ENCODE measurements around the gene HNRNPUL1. TPM values are rescaled to one million over a fixed set of nuclear protein-coding genes. Genes with fewer than 3 reads are reported as not detected.
A peak's percentile ranks its signal among the peaks of the same experiment; 100 is the strongest.

The HNRNPUL1 gene
- total RNA-seq, 2 donors from 2014 or later: 76.0 to 87.3 TPM

GRCh38 chr19:41309180-41310032, 45.2 kb downstream of the HNRNPUL1 start:
- 5% methylated on average over 26 of the region's 26 CpGs for WGBS, 2 donors
- TF ChIP-seq POLR2A (IDR thresholded peaks at IDR 0.05) (no peak), CTCF (IDR thresholded peaks at IDR 0.05) (no peak)
- peaks cover 30% of the 10 kb centered on the region for H3K4me1 ChIP-seq
- DNase-seq (peak in 1 of 4 donors; percentile 41), ATAC-seq (peak; percentile 27)
- no peaks in the 10 kb centered on the region for H3K9me3 ChIP-seq
- no peaks in the 10 kb centered on the region for H3K27me3 ChIP-seq
- H3K36me3 ChIP-seq (replicated peaks in 1 of 2; ENCODE audit: insufficient read depth in 1 of 2, low read depth in 2 of 2): peaks cover 5 to 20% of the 10 kb centered on the region in 2 donors
- intact Hi-C loops (cut with DNase I): no loop called here
- H3K27ac ChIP-seq: peak overlapping the region; percentile 88 to 97 (median 94)
- peak overlapping the region; percentile 26 to 72 for H3K4me3 ChIP-seq

- H3K9me3 ChIP-seq: no peaks in the 10 kb centered on the region
- TF ChIP-seq CTCF (IDR thresholded peaks at IDR 0.05) (peak in 2 of 7 experiments; percentile 4 to 10), POLR2A (IDR thresholded peaks at IDR 0.05) (peak; percentile 21 to 77 (median 74))
- intact Hi-C loops (cut with DNase I): no loop called here
- DNase-seq (peak; percentile 85 to 90 (median 88)), ATAC-seq (peak; percentile 83)
- peak within 1 kb of the TSS; percentile 88 to 97 (median 94) for H3K27ac ChIP-seq
- H3K36me3 ChIP-seq (replicated peaks in 1 of 2; ENCODE audit: insufficient read depth in 1 of 2, low read depth in 2 of 2): peaks cover 5 to 16% of the 10 kb centered on the region in 2 donors
- WGBS, 2 donors: 0 to 1% methylated on average over 18 to 47 of the region's 47 CpGs
- no peaks in the 10 kb centered on the region for H3K27me3 ChIP-seq
- H3K4me3 ChIP-seq: peak within 1 kb of the TSS; percentile 26 to 72
- H3K4me1 ChIP-seq: peaks cover 30% of the 10 kb centered on the region
These were observed 46.1 kb downstream of the HNRNPUL1 start, which contains the start of gene CCDC97 for GRCh38 chr19:41310033-41310831. CCDC97 (plus strand) TSS chr19:41310172; CDS start chr19:41310311, 139 bp downstream.

- DNase-seq: no peak
- intact Hi-C loops (cut with DNase I): no loop called here
- TF ChIP-seq POLR2A (IDR thresholded peaks at IDR 0.05): no peak
- TF ChIP-seq CTCF (IDR thresholded peaks at IDR 0.05): no peak
- no peaks in the 10 kb centered on the region for H3K9me3 ChIP-seq
- H3K27ac ChIP-seq: peak overlapping the region in 1 of 4 donors; percentile 94
- peak overlapping the region in 1 of 2 donors; percentile 72 for H3K4me3 ChIP-seq
- WGBS, 2 donors: 42 to 49% methylated on average over 5 of the region's 5 CpGs
- H3K4me1 ChIP-seq: peaks cover 30% of the 10 kb centered on the region
- H3K36me3 ChIP-seq (replicated peaks in 1 of 2; ENCODE audit: insufficient read depth in 1 of 2, low read depth in 2 of 2): peaks cover 5 to 8% of the 10 kb centered on the region in 2 donors
- no peaks in the 10 kb centered on the region for H3K27me3 ChIP-seq
- no peak for ATAC-seq
These were observed 46.9 kb downstream of the HNRNPUL1 start for GRCh38 chr19:41311072-41311471.

- Histone ChIP-seq H3K27ac (no peak overlapping the region), H3K27me3 (no peaks in the 10 kb centered on the region), H3K4me1 (peaks cover 30% of the 10 kb centered on the region), H3K9me3 (no peaks in the 10 kb centered on the region), H3K4me3 (no peak overlapping the region), H3K36me3 (replicated peaks in 1 of 2; ENCODE audit: insufficient read depth in 1 of 2, low read depth in 2 of 2) (peaks cover 2 to 9% of the 10 kb centered on the region in 2 donors)
- WGBS, 2 donors: 84% methylated on average over 8 of the region's 8 CpGs
- TF ChIP-seq CTCF (IDR thresholded peaks at IDR 0.05): no peak
- no peak for TF ChIP-seq POLR2A (IDR thresholded peaks at IDR 0.05)
- no peak for DNase-seq
- ATAC-seq: no peak
- intact Hi-C loops (cut with DNase I): no loop called here
These were observed 47.4 kb downstream of the HNRNPUL1 start for GRCh38 chr19:41311613-41312012.

Data from body of pancreas (tissue), 4 donors.